ENCODE results near the gene PRPH2.
A peak's percentile ranks its signal among the peaks of the same experiment; 100 is the strongest.
"Not testable (repeated sequence)": the region's sequence is repeated elsewhere in the genome, so short reads cannot be mapped to it uniquely, and the experiment has no call there.

Gene PRPH2

GRCh38 chr6:42697268-42697655, 25.1 kb downstream of the PRPH2 start:
- DNase-seq = no peak

- no peak for DNase-seq
Observed at GRCh38 chr6:42696526-42697267, 25.7 kb downstream of the PRPH2 start.

GRCh38 chr6:42694586-42694985, 27.8 kb downstream of the PRPH2 start:
- DNase-seq = no peak

GRCh38 chr6:42693725-42694323, 28.6 kb downstream of the PRPH2 start:
- DNase-seq = no peak

GRCh38 chr6:42692137-42692911, 30.1 kb downstream of the PRPH2 start:
- no peak for DNase-seq

- DNase-seq = peak; percentile 5
Observed at GRCh38 chr6:42690872-42691271, 31.5 kb downstream of the PRPH2 start.

- no peak for DNase-seq
Observed at GRCh38 chr6:42690151-42690702, 32.2 kb downstream of the PRPH2 start.

GRCh38 chr6:42689371-42689770, 33.0 kb downstream of the PRPH2 start:
- no peak for DNase-seq

GRCh38 chr6:42688281-42688680, 34.1 kb downstream of the PRPH2 start:
- no peak for DNase-seq

- no peak for DNase-seq
Observed at GRCh38 chr6:42679358-42679757, 43.0 kb downstream of the PRPH2 start.

- DNase-seq = no peak
Observed at GRCh38 chr6:42674780-42675179, 47.6 kb downstream of the PRPH2 start.

- DNase-seq = not testable (repeated sequence)
Observed at GRCh38 chr6:42674368-42674767, 48.0 kb downstream of the PRPH2 start.

GRCh38 chr6:42664718-42665117, 57.7 kb downstream of the PRPH2 start:
- no peak for DNase-seq

GRCh38 chr6:42661540-42662153, 60.8 kb downstream of the PRPH2 start:
- DNase-seq = peak; percentile 89

GRCh38 chr6:42659806-42660205, 62.6 kb downstream of the PRPH2 start:
- DNase-seq = no peak

GRCh38 chr6:42653851-42654250, 68.5 kb downstream of the PRPH2 start:
- no peak for DNase-seq

GRCh38 chr6:42652024-42652746, 70.2 kb downstream of the PRPH2 start:
- DNase-seq = no peak
